ENCODE data around the gene LRRC8D.

The LRRC8D gene

GRCh38 chr1:89823679-89824292, 3.0 kb downstream of the LRRC8D start:
- Histone ChIP-seq H3K9ac (ENCODE audit: insufficient read length) (peak overlapping the region; percentile 80), H3K27ac (peak overlapping the region; percentile 95), H3K36me3 (ENCODE audit: insufficient read depth, low read length) (peaks cover 39% of the 10 kb centered on the region), H3K4me3 (peak overlapping the region; percentile 81), H3K9me3 (ENCODE audit: low read depth, low read length) (no peaks in the 10 kb centered on the region)
- peak; percentile 22 for DNase-seq (ENCODE audit: low read depth, low spot score)
- no peak for TF ChIP-seq FOXP2 (optimal IDR thresholded peaks at IDR 0.05; ENCODE audit: control extremely low read depth, extremely low read length, insufficient read depth)
- TF ChIP-seq EZH2 (IDR thresholded peaks at IDR 0.05): no peak
- no peak for TF ChIP-seq POLR2AphosphoS5 (IDR thresholded peaks at IDR 0.05; ENCODE audit: borderline replicate concordance, low read depth, low read length)

GRCh38 chr1:89826594-89826993, 5.8 kb downstream of the LRRC8D start:
- Histone ChIP-seq H3K9ac (ENCODE audit: insufficient read length) (no peak overlapping the region), H3K4me3 (no peak overlapping the region), H3K27ac (no peak overlapping the region), H3K36me3 (ENCODE audit: insufficient read depth, low read length) (peaks cover 42% of the 10 kb centered on the region), H3K9me3 (ENCODE audit: low read depth, low read length) (no peaks in the 10 kb centered on the region)
- TF ChIP-seq POLR2AphosphoS5 (IDR thresholded peaks at IDR 0.05; ENCODE audit: borderline replicate concordance, low read depth, low read length) (no peak), FOXP2 (optimal IDR thresholded peaks at IDR 0.05; ENCODE audit: control extremely low read depth, extremely low read length, insufficient read depth) (no peak), EZH2 (IDR thresholded peaks at IDR 0.05) (no peak)
- DNase-seq (ENCODE audit: low read depth, low spot score): no peak

- Histone ChIP-seq H3K4me3 (no peak overlapping the region), H3K9me3 (ENCODE audit: low read depth, low read length) (no peaks in the 10 kb centered on the region), H3K36me3 (ENCODE audit: insufficient read depth, low read length) (peaks cover 42% of the 10 kb centered on the region), H3K9ac (ENCODE audit: insufficient read length) (no peak overlapping the region), H3K27ac (no peak overlapping the region)
- DNase-seq (ENCODE audit: low read depth, low spot score): no peak
- TF ChIP-seq EZH2 (IDR thresholded peaks at IDR 0.05) (no peak), FOXP2 (optimal IDR thresholded peaks at IDR 0.05; ENCODE audit: control extremely low read depth, extremely low read length, insufficient read depth) (no peak), POLR2AphosphoS5 (IDR thresholded peaks at IDR 0.05; ENCODE audit: borderline replicate concordance, low read depth, low read length) (no peak)
Observed at GRCh38 chr1:89827330-89827729, 6.5 kb downstream of the LRRC8D start.

- Histone ChIP-seq H3K36me3 (ENCODE audit: insufficient read depth, low read length) (peaks cover 42% of the 10 kb centered on the region), H3K27ac (no peak overlapping the region), H3K4me3 (no peak overlapping the region), H3K9me3 (ENCODE audit: low read depth, low read length) (no peaks in the 10 kb centered on the region), H3K9ac (ENCODE audit: insufficient read length) (no peak overlapping the region)
- no peak for TF ChIP-seq FOXP2 (optimal IDR thresholded peaks at IDR 0.05; ENCODE audit: control extremely low read depth, extremely low read length, insufficient read depth)
- no peak for TF ChIP-seq POLR2AphosphoS5 (IDR thresholded peaks at IDR 0.05; ENCODE audit: borderline replicate concordance, low read depth, low read length)
- no peak for TF ChIP-seq EZH2 (IDR thresholded peaks at IDR 0.05)
- no peak for DNase-seq (ENCODE audit: low read depth, low spot score)
Observed at GRCh38 chr1:89827902-89828301, 7.1 kb downstream of the LRRC8D start.

GRCh38 chr1:89829186-89829585, 8.4 kb downstream of the LRRC8D start:
- Histone ChIP-seq H3K27ac (no peak overlapping the region), H3K9ac (ENCODE audit: insufficient read length) (no peak overlapping the region), H3K9me3 (ENCODE audit: low read depth, low read length) (no peaks in the 10 kb centered on the region), H3K36me3 (ENCODE audit: insufficient read depth, low read length) (peaks cover 42% of the 10 kb centered on the region), H3K4me3 (no peak overlapping the region)
- DNase-seq (ENCODE audit: low read depth, low spot score): no peak
- TF ChIP-seq POLR2AphosphoS5 (IDR thresholded peaks at IDR 0.05; ENCODE audit: borderline replicate concordance, low read depth, low read length): no peak
- TF ChIP-seq EZH2 (IDR thresholded peaks at IDR 0.05): no peak
- no peak for TF ChIP-seq FOXP2 (optimal IDR thresholded peaks at IDR 0.05; ENCODE audit: control extremely low read depth, extremely low read length, insufficient read depth)

GRCh38 chr1:89831462-89832120, 10.8 kb downstream of the LRRC8D start:
- no peak for DNase-seq (ENCODE audit: low read depth, low spot score)
- Histone ChIP-seq H3K4me3 (no peak overlapping the region), H3K36me3 (ENCODE audit: insufficient read depth, low read length) (peaks cover 22% of the 10 kb centered on the region), H3K9ac (ENCODE audit: insufficient read length) (no peak overlapping the region), H3K27ac (no peak overlapping the region), H3K9me3 (ENCODE audit: low read depth, low read length) (no peaks in the 10 kb centered on the region)
- no peak for TF ChIP-seq EZH2 (IDR thresholded peaks at IDR 0.05)

- Histone ChIP-seq H3K4me3 (peak overlapping the region; percentile 4; the same call in 1 of the 2 replicates), H3K36me3 (ENCODE audit: insufficient read depth, low read length) (peaks cover 12% of the 10 kb centered on the region; the same call in 1 of the 2 replicates), H3K9me3 (ENCODE audit: low read depth, low read length) (no peaks in the 10 kb centered on the region), H3K27ac (peak overlapping the region; percentile 11; the same call in 1 of the 2 replicates), H3K9ac (ENCODE audit: insufficient read length) (no peak overlapping the region)
- no peak for TF ChIP-seq EZH2 (IDR thresholded peaks at IDR 0.05)
- no peak for TF ChIP-seq FOXP2 (optimal IDR thresholded peaks at IDR 0.05; ENCODE audit: control extremely low read depth, extremely low read length, insufficient read depth)
- no peak for TF ChIP-seq POLR2AphosphoS5 (IDR thresholded peaks at IDR 0.05; ENCODE audit: borderline replicate concordance, low read depth, low read length)
- DNase-seq (ENCODE audit: low read depth, low spot score): no peak
Observed at GRCh38 chr1:89832496-89833127, 11.8 kb downstream of the LRRC8D start.

- Histone ChIP-seq H3K27ac (no peak overlapping the region; the same call in 1 of the 2 replicates), H3K9me3 (ENCODE audit: low read depth, low read length) (no peaks in the 10 kb centered on the region), H3K4me3 (no peak overlapping the region), H3K36me3 (ENCODE audit: insufficient read depth, low read length) (peaks cover 6% of the 10 kb centered on the region; the same call in 1 of the 2 replicates), H3K9ac (ENCODE audit: insufficient read length) (no peak overlapping the region)
- no peak for DNase-seq (ENCODE audit: low read depth, low spot score)
- TF ChIP-seq POLR2AphosphoS5 (IDR thresholded peaks at IDR 0.05; ENCODE audit: borderline replicate concordance, low read depth, low read length) (no peak), FOXP2 (optimal IDR thresholded peaks at IDR 0.05; ENCODE audit: control extremely low read depth, extremely low read length, insufficient read depth) (no peak)
Observed at GRCh38 chr1:89833183-89834082, 12.6 kb downstream of the LRRC8D start.
